Measurements from ENCODE around the gene PEX5. TPM values are rescaled to one million over a fixed set of nuclear protein-coding genes. Genes with fewer than 3 reads are reported as not detected.

Gene PEX5
- total RNA-seq, 1 donor from 2014 or later: 30.8 TPM

- no peak for TF ChIP-seq CTCF (IDR thresholded peaks at IDR 0.05)
- no peaks in the 10 kb centered on the region for H3K9me3 Mint-ChIP-seq (ENCODE audit: unreplicated experiment)
- H3K36me3 Mint-ChIP-seq (ENCODE audit: unreplicated experiment): no peaks in the 10 kb centered on the region
- H3K4me1 Mint-ChIP-seq (ENCODE audit: unreplicated experiment): no peaks in the 10 kb centered on the region
- no peak overlapping the region for H3K27ac Mint-ChIP-seq (ENCODE audit: unreplicated experiment)
- no peak for DNase-seq (ENCODE audit: extremely low spot score, unreplicated experiment)
- H3K4me3 Mint-ChIP-seq (ENCODE audit: unreplicated experiment): no peak overlapping the region
- peaks cover 8% of the 10 kb centered on the region for H3K27me3 Mint-ChIP-seq (ENCODE audit: unreplicated experiment)
Measured at GRCh38 chr12:7259060-7259459, 69.6 kb downstream of the PEX5 start.

Other genes with a start within 250 kb of the PEX5 start
- gene RNU7-1, start 245.9 kb upstream of the PEX5 start, total RNA-seq: not detected in 2 replicates
- 287 and 309 TPM in 2 replicates for gene C12orf57, start 245.7 kb upstream of the PEX5 start, total RNA-seq
- 0.29 and 0.94 TPM in 2 replicates for gene PTPN6, start 238.3 kb upstream of the PEX5 start, total RNA-seq
- 202 and 205 TPM in 2 replicates for gene PHB2, start 219.0 kb upstream of the PEX5 start, total RNA-seq
- 29.5 and 29.8 TPM in 2 replicates for gene EMG1, start 218.8 kb upstream of the PEX5 start, total RNA-seq
- 33.2 TPM in 2 replicates for gene LPCAT3, start 171.2 kb upstream of the PEX5 start, total RNA-seq
- gene C1S, start 129.0 kb upstream of the PEX5 start, total RNA-seq: 16.4 and 18.2 TPM in 2 replicates
- 35.1 and 38.4 TPM in 2 replicates for gene C1R, start 97.2 kb upstream of the PEX5 start, total RNA-seq
- 20.8 and 22.3 TPM in 2 replicates for gene C1RL, start 80.5 kb upstream of the PEX5 start, total RNA-seq
- gene RBP5, start 60.8 kb upstream of the PEX5 start, total RNA-seq: not detected in 2 replicates
- gene CLSTN3, start 59.3 kb upstream of the PEX5 start, total RNA-seq: 12.0 and 14.4 TPM in 2 replicates
- gene ACSM4, start 114.4 kb downstream of the PEX5 start, total RNA-seq: not detected in 2 replicates

Measured in osteocyte (in vitro differentiated cells).